Activated CD4-positive, CD25-positive, alpha-beta regulatory T cell (primary cell): ENCODE results near the gene CRABP1.
"Not testable (repeated sequence)": the region's sequence is repeated elsewhere in the genome, so short reads cannot be mapped to it uniquely, and the experiment has no call there.

Experiments used
- DNase-seq, 4 experiments: peaks; one replicate each; lab custom pipeline; 2025; lab: John Stamatoyannopoulos, UW

CRABP1 gene

DNA sequence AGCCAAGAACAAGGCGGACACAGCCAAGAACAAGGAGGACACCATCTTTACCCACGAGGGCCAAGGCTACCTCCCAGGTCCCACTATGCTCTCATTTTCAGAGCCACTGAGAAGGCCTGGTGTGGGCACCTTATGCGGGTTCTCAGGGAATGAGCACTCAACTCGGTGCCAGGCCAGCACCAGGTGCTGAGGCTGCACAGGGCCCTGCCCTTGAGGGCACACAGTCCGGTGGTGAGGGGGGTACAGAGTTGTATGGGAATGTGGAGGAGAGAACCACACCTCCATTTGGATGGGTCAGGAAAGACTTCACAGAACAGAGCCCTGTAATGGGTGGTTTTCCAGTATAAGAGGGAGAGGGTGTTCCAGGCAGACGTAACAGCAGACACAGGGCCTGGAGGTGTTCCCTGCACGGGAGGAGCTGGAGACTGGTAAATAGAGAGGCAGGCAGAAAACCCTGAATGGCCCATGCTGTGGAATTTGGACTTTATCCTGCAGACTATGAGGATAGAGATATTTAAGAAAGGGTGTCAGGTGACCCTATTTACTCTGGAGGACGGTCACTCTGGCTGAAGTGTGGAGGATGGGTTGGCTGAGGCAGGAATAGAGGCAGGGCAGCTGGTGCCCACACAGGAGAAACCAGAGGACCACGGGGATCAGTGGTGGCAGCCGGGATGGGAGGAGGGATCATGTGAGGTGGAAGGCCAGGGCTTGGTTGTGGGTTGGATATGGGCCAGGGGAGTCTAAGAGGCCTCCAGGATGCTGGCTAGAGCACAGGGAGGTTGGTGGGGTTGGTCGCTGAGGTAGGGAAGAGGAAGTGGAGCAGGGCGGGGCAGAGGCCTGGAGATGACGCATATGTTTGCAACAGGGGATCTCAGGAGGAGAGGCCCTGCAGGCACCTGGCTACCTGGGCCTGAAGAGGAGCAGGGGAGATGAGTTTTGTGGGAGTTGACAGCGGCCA lies 34.6 kb downstream of the CRABP1 start:
- DNase-seq, result no peak

DNA sequence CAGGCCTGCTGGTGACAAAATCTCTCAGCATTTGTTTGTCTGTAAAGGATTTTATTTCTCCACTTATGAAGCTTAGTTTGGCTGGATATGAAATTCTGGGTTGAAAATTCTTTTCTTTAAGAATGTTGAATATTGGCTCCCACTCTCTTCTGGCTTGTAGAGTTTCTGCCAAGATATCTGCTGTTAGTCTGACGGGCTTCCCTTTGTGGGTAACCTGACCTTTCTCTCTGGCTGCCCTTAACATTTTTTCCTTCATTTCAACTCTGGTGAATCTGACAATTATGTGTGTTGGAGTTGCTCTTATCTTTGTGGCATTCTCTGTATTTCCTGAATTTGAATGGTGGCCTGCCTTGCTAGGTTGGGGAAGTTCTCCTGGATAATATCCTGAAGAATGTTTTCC lies 40.0 kb downstream of the CRABP1 start:
- DNase-seq, result not testable (repeated sequence)

DNA sequence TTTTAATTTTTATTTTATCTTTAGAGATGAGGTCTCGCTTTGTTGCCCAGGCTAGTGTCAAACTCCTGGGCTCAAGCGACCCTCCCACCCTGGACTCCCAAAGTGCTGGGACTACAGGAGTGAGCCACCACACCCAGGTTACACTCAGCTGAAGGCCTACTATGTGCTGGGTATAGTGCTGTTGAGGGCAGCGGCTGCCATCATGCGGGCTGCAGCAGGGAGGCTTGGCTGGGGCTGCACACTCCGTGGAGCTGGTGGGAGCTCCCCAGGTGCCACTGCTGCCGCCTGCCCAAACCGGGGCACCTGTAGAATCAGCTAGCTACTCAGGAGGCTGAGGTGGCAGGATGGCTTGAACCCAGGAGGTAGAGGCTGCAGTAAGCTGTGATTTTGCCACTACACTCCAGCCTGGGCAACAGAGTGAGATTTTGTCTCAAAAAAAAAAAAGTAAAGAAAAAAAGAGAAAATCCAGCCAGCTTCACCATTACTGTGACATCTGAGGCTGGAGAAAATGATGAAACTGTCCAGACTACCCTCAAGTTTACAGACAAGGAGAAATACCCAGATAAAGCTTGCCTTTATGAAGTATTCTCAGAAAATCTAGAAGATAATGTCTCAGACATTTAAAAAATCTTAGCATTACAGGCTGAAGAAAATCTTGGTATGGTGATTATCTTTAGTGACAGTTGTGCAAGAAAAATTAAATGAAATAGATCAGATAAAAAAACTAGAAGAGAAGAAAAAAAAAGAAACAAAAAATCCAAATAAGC lies 42.1 kb downstream of the CRABP1 start:
- no peak for DNase-seq

DNA sequence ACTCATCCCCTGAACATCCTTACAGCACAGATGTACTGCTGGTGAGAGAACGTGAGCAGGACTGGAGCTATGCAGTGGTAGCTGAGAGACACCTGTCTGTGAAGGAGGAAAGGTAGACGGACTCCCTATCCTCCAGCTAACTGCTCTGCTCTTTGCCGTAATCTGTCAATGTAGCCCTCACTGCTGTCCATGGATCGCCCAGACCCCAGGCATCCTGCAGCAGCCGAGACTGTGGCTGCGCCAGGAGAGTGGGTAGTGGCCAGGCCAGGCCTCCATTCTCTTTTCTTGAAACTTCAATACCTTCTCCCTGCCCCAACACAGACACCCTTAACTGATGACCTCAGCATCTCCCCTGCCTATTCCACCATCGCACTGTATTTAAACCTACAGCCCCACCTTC lies 44.5 kb downstream of the CRABP1 start:
- no peak for DNase-seq

DNA sequence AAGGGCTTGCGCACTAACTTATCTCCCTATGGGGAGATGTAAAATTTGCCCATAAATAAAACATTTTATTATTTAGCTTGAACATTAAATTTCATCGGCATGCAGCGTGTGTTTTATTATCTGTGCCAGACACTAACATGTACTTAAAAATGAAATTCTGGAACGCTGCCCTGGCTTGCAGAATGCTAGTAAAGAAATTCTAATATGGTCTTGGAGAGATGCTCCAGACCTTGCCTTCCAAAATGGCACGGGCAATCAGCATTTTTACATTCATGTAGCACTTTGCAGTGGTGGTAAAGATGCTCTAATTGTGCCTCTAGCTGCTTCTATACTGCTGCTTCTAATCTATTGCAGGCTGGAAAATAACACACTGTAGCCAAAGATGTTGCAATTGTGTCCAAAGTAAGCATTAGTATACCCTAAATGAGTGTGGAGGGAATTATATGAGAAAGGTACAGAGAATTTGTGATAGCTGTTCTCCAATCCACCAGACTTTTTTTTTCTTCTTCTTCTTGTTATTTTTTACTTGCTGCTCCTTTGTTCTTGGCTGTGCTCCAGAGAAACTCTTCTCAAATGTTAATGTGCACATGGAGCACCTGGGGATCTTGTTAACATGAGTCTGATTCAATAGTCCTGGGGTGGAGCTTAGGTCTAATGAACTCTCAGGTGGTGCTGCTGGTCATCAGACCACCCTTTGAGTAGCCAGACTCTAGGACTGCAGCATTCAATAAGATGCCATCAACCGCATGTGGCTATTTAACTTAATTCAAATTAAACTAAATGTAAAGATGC lies 47.3 kb downstream of the CRABP1 start:
- no peak for DNase-seq

DNA sequence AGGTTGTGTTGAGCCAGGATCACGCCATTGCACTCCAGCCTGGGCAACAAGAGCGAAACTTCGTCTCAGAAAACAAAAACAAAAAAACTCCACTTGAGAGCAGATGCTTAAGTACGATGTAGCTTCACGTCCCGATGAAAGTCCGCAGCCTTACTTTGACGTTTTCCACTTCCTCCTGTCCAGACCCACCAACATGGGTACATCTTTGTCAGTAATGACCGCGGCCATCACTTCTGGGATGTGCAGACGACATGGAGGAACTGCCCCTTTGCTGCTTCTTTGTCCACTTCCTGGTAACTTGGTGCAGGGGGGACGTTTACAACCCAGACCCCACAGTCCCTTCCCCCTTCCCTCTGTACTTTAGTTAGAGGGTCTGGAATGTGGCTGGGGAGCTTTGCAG lies 48.7 kb downstream of the CRABP1 start:
- DNase-seq, result no peak

DNA sequence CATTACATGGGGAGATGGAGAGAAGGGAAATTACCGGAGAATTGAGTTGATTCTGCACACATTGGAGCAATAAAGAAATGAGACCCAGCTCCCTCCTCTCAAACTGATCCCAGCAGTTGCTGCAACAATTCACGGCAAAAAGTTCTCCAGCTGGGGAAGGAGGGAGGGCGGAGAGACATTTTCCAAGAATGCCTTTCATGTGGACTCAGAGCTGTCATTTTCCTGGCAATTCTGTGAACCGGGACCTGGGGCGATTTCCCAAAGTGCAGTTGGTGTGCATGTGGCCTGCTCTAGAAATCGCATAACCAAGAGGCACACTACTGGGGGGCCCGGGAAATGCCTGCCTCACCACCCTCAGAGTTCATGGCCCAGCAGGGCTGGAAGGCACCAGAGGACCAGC lies 49.2 kb downstream of the CRABP1 start:
- DNase-seq, result no peak

DNA sequence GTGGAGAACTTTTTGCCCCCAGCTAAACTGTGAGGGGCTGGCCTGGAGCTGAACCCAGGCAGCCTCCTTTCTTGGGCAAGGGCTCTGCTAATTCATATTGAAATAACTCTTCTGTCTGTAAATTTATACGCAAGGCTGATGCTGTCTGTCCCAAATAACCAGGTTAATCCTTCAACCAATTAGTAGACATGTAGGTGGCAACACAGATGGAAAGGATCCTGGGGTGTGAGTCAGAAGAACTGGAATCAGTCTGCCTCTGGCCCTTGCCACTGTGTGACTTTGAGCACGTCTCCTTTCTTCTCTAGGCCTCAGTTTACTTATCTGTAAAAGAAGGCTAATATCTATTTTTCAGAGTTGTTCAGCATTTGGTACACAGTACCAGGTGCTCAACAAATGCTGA lies 49.6 kb downstream of the CRABP1 start:
- DNase-seq, result no peak

DNA sequence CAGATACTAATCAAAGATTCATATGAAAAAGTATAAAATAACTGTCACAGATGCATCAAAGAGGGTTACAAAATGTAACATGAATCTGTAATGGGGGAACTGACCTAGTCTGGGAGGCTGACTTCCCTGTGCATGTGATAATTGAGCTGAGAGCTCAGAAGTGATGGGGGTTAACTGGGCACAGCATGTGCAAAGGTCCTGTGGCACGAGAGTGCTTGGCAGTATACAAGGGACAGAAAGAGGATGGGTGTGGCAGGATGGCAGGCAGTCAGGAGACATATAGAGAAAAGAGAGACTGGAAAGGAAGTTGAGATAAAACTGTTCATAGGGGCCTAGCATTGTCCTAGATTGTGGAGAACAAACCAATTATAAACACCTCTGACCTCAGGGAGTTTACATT lies 50.1 kb downstream of the CRABP1 start:
- DNase-seq, result no peak

DNA sequence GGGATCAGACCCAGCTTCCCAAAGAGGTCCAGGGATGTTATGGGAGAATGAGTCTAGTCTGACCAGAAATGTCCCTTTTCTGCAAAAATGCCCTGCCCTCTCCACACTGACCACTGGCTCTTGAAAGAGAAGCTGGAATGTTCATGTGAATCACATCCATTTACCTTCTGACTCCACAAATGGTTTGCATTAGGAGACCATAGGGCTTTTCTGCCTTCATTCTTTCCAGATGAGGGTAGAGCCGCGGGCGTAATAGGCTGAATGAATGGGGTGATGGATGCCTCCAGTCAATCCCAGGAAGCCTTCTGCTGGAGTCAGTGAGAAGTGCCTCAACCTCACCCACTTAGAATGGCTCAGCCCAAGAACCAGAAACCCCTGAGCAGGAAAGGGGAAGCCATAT lies 50.7 kb downstream of the CRABP1 start:
- no peak for DNase-seq

DNA sequence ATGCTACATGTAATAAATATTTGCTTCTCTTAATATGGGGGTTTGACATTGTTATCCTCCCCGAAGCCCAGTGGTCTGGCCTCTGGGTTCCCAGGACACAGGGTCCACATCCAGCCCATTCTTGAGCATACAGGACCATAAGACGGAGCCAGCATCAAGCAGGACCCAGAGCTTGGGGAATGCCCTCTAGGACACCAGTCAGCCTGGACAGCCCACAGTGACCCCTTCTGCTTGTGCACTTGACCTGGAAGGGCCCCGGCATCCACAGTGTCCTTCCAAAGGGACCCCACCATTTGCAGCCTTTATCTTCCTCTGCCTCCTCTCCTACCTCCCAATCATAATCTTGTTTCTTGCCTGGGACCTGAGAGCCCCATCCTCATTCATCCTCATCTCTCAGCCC lies 51.6 kb downstream of the CRABP1 start:
- no peak for DNase-seq

DNA sequence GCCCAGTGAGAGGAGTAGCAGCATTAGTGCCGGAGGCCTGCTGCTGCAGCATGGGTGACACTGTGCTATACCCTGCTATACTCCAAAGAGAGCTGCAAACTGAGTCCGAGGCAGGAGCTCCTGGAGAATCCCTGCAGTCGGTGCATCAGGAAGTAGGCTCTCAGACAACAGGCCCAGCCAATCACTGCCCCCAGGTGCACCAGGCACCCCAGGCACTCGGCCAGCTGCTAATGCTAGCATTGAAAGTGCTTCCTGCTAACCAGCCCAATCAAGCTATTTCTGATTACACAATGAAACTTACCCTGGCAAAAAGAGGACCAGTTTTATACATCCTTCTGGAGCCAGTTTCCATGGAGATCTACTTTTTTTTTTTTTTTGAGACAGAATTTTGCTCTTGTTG lies 52.3 kb downstream of the CRABP1 start:
- no peak for DNase-seq

DNA sequence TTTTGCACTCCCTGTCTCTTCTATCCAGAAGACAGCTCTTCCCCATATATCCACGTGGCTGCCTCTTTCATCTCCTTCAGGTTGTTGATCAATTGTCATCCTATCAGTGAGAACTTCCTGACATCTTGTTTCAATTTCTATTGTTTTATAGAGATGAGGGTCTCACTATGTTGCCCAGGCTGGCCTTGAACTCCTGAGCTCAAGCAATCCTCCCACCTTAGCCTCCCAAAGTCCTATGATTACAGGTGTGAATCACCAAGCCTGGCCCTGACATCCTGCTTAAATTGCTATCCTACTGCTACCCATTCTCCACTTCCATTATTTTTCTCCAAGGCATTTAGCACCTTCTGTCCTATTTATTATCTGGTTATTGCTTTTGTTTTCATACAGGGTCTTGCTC lies 53.0 kb downstream of the CRABP1 start:
- no peak for DNase-seq

DNA sequence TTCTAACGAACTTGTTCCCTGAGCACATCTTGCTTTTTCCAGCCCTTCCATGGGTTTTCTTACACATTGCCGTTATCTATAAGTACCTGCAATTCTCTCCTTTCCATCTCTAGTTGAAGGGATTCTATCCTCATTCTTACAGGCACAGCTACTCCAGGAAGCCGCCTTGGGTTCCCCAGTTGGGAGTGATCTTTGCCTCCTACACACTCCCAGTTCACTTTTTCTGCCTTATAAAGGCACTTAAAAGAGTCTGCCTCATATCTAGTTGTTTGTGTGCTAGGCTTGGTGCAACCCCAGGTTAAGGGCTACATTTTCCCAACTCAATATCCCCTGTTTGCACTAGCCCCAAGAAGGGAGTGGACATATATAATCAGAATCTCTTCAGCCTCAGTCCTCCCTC lies 53.9 kb downstream of the CRABP1 start:
- no peak for DNase-seq

DNA sequence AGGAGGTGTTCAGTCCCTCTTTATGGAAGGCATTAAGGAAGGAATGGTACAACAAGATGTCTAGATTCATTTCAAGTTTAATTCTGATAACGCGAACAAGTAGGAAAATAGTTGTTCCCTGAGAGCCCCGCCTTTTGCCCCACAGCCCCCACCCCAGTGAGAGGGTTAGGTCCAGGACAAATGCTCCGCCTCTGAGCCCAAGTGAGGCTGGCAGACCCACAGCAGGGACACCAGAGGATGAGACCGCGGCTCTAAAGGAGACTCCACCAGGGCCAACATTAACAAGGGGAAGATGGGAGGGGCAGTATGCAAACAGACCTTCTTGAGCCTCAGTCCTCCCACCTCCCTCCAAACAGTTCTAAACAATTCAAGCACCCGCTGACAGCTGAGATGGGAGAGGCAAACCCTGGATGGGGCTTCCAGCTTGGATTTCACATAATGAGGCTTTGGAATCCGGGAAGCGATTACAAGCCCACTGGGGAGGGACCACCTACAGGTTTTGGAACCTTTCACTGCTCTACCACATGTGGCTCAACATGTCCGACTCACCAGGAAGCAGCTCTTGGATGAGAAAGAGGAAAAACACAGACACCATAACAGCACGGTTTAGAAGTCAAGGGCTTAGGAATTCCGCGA lies 54.9 kb downstream of the CRABP1 start:
- no peak for DNase-seq

DNA sequence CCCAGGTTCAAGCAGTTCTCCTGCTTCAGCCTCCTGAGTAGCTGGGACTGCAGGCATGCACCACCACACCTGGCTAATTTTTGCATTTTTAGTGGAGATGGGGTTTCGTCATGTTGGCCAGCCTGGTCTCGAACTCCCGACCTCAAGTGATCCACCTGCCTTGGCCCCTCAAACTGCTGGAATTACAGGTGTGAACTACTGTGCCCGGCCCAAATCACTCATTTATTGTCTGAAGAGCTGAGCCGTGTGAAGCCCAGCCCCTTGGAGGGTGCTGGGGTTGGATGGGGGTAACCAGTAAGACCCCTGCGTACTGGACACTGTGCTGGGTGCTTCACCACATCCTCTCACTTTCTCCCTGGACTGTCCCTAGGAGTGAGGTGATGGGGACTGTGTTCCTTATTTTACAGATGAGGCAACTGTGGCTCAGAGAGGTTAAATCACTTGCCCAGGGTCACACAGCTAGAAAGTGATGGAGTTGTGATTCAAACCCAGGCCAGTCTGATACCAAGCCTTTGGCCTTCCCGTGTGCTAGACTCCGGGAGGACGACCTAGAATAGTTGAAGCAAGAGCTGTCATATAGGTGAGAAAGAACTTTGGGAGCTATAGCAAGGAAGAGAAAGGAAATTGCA lies 56.1 kb downstream of the CRABP1 start:
- no peak for DNase-seq

DNA sequence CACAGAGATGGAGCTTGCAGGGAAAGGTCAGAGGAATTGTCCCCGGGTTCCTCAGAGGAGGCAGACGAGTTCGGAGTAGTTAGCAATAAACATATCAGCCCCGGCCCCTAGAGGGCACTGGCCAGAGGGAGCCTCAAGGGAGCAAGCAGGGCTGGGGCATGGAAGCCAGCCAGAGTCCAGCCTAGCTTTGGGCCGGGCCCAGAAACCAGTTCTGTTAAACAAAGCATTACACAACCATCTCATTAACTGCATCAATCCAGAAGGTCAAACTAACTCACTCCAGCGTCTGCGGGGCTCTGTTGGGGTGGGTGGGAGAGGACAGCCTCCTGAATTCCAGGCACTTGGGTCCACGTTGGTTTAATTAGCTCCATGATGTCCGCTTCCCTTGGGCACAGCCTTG lies 56.8 kb downstream of the CRABP1 start:
- no peak for DNase-seq

DNA sequence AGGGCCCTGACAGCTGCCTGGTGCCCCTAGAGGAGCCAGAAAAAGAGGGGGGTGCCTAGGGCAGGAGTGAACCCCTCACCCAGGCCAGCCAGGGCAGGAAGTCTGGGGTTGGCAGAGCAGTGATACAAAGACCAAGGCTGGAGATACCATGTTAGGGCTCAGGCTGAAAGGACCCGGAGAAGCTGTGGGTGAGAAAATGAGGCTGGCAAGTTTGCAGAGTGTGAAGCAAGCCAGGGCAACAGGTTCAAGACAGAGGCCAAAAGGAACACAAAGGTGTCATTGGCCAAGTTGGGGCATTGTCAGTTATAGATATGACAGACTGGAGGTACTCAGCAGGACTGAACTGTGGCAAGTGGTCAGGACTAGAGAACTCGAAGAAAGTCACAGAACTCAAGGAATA lies 57.2 kb downstream of the CRABP1 start:
- DNase-seq, result no peak
